ENCODE measurements around the gene SPAG17. TPM values are rescaled to one million over a fixed set of nuclear protein-coding genes. Genes with fewer than 3 reads are reported as not detected.

SPAG17 gene
- total and polyA plus RNA-seq, 2 experiments from 2014 or later, result 1.0 to 1.1 TPM

- ATAC-seq, result no peak
These were observed 152.1 kb downstream of the SPAG17 start for GRCh38 chr1:118032883-118033282.

More at GRCh38 chr1:118032883-118033282, 152.1 kb downstream of the SPAG17 start:
- Histone ChIP-seq H3K4me2 (no peak overlapping the region), H3K27me3 (ENCODE audit: insufficient read depth) (no peaks in the 10 kb centered on the region), H3K4me1 (ENCODE audit: insufficient read depth) (peaks cover 4% of the 10 kb centered on the region; the same call in 1 of the 2 replicates), H4K20me1 (replicated peaks; ENCODE audit: insufficient read depth) (no peaks in the 10 kb centered on the region), H3K36me3 (ENCODE audit: insufficient read depth) (no peaks in the 10 kb centered on the region), H3F3A (replicated peaks; ENCODE audit: low read depth) (no peaks in the 10 kb centered on the region), H3K79me2 (replicated peaks; ENCODE audit: insufficient read depth) (no peaks in the 10 kb centered on the region), H3K4me3 (no peak overlapping the region), H3K9me2 (ENCODE audit: insufficient read depth) (no peaks in the 10 kb centered on the region), H3K27ac (ENCODE audit: low read depth) (no peak overlapping the region), H2AFZ (peak overlapping the region; percentile 19; the same call in 1 of the 2 replicates)
- H3K4me1 Mint-ChIP-seq, result peaks cover 11% of the 10 kb centered on the region
- no peaks in the 10 kb centered on the region for H3K27me3 Mint-ChIP-seq (ENCODE audit: insufficient read depth, low read depth, poor library complexity)
- H3K36me3 Mint-ChIP-seq (ENCODE audit: low read depth), result no peaks in the 10 kb centered on the region
- H3K4me3 Mint-ChIP-seq, result no peak overlapping the region
- no peak for TF ChIP-seq STAT1 (IDR thresholded peaks at IDR 0.05; ENCODE audit: unreplicated experiment)
- TF ChIP-seq POLR2AphosphoS5 (IDR thresholded peaks at IDR 0.05; ENCODE audit: low read depth), result no peak
- no peak for TF ChIP-seq REST (IDR thresholded peaks at IDR 0.05; ENCODE audit: unreplicated experiment)
- no peak for TF ChIP-seq CTCF (conservative IDR thresholded peaks at IDR 0.05; ENCODE audit: low read depth in 2 of 2)
- TF ChIP-seq, protein P1, sequence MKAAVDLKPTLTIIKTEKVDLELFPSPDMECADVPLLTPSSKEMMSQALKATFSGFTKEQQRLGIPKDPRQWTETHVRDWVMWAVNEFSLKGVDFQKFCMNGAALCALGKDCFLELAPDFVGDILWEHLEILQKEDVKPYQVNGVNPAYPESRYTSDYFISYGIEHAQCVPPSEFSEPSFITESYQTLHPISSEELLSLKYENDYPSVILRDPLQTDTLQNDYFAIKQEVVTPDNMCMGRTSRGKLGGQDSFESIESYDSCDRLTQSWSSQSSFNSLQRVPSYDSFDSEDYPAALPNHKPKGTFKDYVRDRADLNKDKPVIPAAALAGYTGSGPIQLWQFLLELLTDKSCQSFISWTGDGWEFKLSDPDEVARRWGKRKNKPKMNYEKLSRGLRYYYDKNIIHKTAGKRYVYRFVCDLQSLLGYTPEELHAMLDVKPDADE (IDR thresholded peaks at IDR 0.05), result no peak
- no peak for TF ChIP-seq CREB1 (CRISPR knock-in tag; IDR thresholded peaks at IDR 0.05; ENCODE audit: low read depth)
- no peak for TF ChIP-seq ZNF114 (CRISPR knock-in tag; IDR thresholded peaks at IDR 0.05)
- no peak for TF ChIP-seq NANOG (IDR thresholded peaks at IDR 0.05; ENCODE audit: borderline replicate concordance)
- no peak for TF ChIP-seq JUNB (IDR thresholded peaks at IDR 0.05; ENCODE audit: unreplicated experiment)
- TF ChIP-seq ZNF462 (CRISPR knock-in tag; IDR thresholded peaks at IDR 0.05), result no peak
- no peak for TF ChIP-seq ZNF331 (CRISPR knock-in tag; IDR thresholded peaks at IDR 0.05; ENCODE audit: low read depth)
- peak; percentile 6 for DNase-seq (ENCODE audit: low spot score)
- H3K27ac Mint-ChIP-seq, result no peak overlapping the region
- no peaks in the 10 kb centered on the region for H3K9me3 Mint-ChIP-seq
